ENCODE data around the gene CHIC1.
"Not testable (repeated sequence)": the region's sequence is repeated elsewhere in the genome, so short reads cannot be mapped to it uniquely, and the experiment has no call there.

CHIC1 gene

DNA sequence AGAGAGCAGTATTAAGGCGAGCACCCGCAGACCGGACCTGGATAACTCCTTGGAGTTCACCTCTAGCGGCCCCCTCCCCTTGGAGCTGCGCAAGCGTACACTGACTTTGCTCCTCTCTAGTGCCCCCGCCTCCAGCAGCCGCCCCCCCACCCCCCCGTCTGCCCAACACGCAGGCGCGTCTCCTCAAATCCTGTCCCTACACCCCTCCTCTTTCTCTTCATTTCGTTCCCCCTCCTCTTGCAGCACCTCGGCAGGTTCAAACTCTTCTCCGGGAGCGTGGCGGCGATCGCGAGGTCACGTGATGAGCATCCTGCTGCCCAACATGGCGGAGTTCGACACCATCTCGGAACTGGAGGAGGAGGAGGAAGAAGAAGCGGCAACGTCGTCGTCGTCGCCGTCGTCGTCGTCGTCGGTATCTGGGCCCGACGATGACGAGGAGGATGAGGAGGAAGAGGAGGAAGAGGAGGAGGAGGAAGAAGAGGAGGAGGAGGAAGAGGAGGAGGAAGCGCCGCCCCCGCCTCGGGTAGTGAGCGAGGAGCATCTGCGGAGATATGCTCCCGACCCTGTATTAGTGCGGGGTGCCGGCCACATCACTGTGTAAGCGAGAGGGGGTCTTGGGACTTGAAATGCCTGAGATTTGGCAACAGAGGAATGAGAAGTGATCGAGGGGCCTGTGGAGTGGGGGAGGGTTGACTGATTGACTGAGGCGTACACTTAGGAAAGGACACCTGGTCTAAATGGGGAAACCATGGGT, at the start of gene CHIC1:
TSS of gene CHIC1 (plus strand) at position 214 of the 754 bp plus-strand sequence. CDS start at position 302, 88 bp downstream.
- DNase-seq: peak; percentile 76

DNA sequence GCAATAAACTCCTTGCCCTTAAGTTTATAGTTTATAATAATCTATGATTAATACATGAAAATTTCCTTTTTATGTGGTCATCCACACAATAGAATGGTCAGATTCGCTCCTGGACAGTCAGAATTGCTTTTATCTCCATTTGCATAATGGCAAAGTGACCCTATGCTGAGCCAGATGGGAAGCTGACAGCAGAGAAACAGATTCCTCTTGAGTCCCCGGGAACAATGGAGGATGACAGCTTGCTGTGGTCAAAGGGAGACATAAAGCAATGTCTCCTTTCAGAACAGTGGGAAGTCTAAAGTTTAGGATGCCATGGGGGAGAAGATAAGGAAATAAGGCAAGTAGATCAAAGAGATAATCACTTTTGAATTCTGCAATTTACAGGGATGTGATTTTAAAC, 40.2 kb upstream of the CHIC1 start:
- DNase-seq: not testable (repeated sequence)

DNA sequence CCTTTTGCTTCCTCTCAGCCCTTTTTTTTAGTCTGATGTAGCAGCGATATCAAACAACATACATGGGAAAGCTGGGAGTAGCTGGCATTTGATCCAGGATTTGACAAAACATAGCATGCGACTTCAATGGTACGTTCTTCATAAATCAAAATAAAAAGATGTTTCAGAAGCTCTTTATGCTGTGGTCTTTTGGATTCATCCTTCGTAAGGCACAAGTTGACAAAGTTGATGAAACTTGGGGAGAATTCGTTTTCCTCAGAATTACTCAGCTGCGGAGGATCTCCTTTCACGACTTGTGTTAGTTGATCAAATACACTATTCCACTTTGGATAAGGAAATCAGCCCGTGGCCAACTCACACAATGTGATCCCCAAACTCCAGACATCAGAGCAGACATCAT, 38.1 kb upstream of the CHIC1 start:
- no peak for DNase-seq

DNA sequence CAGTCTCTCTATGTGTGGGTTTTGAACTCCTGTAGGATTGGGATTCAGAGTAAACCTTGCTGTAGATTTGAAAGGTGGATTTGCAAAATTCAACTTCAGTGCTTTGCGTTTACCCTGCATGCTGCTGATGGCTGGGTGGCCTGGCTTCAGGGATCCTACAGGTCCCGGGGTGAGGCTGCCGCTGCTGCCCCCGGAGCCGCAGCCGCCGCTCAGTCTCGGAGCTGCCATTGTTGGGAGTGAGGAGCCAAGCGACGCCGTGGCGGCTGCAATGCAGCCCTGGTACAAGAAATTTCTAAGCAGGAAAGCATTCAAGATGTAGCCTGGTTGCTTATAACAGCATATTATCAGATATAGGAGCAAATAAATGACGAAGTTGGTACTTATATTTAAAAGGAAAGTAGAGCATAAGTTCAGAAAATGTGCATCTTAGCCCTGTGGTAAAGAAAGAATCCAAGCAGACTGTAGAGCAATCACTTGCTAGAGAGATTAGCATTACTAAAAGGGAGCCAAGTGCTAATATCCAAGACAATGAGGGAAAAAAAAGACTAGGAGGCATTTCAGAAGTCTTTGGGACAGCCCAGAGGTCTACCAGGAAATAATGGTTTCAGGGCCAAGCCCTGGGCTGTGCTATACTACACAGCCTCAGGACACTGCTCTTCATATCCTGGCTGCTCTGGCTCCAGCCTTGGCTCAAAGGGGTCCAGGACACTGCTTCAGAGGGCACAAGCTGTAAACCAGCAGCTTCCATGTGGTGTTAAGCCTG, 36.9 kb upstream of the CHIC1 start:
- no peak for DNase-seq

DNA sequence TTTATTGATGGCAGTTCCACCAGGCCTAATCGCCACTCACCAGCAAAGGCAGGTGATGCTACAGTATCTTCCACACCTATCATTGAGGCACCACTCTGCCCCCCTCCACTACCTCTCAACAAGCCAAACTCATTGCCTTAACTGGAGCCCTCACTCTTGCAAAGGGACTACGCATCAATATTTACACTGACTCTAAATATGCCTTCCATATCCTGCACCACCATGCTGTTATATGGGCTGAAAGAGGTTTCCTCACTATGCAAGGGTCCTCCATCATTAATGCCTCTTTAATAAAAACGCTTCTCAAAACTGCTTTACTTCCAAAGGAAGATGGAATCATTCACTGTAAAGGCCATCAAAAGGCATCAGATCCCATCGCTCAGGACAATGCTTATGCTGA, 31.3 kb upstream of the CHIC1 start:
- DNase-seq: not testable (repeated sequence)

DNA sequence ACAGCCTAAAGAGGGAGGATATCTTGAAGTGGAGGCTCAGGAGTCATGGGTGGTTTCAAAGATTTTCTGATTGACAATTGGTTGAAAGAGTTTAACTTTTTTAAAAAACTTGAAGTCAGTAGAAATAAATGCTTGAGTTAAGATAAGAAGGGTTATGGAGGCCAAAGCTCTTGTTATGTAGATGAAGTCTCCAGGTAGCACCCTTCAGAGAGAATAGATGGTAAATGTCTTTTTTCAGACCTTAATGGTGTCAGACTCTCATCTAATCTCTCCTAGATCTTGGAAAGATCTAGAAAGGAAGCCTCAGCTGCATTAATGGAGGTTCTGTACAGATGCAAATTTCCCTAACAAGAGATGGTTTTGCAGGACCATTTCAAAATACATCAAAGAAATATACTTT, 6.8 kb upstream of the CHIC1 start:
- DNase-seq: no peak

DNA sequence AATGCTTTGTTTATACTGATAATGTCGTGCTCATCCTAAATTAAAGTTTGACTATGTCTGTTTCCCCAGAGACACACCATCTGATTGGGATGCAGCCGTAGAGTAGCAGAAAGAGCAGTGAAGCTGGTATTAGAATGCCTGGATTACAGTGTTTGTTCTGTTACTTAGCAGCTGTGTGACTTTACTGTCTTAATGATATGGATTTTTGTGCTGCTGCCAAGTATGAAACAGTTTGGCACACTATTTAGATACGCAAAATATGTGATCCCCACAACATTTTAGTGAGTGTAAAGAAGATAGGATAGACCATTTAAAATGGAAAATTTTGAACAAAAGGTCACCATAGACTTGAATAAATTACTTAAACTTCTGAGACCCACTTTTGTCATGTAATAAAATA, 1.2 kb upstream of the CHIC1 start:
- DNase-seq: no peak

DNA sequence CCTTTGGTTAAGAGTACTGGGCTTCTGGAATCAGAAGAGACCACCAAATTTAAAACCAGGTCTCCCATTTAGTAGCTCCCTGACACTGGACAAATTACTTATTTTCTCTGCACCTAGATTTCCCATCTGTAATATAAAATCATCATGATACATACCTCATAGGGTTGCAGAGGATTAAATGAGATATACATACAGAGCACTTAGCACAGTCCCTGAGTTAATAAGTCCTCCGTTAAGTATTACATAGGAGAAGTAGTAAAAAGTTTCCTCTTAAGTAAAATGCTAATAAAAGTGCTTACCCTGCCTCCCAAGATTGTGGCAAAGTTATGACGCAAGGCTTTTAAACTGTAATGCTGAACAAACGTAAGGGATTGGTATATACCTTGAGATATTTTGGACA, 539 bp upstream of the CHIC1 start:
- no peak for DNase-seq

DNA sequence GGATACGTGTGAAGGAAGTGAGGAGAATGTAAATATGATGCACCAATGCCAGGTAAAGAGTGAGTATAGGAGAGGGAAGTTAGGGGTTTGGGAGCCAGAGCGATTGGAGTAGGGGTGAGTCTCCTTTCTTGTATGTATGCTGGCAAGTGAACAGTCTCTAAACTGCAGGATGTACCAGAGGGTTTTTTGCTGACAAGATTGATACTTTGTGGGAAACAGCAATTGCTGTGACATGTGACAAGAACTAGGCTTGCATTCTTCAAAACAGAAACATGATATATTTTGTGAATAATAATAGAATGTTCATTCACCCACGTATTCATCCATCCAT, 706 bp downstream of the CHIC1 start:
- DNase-seq: no peak

DNA sequence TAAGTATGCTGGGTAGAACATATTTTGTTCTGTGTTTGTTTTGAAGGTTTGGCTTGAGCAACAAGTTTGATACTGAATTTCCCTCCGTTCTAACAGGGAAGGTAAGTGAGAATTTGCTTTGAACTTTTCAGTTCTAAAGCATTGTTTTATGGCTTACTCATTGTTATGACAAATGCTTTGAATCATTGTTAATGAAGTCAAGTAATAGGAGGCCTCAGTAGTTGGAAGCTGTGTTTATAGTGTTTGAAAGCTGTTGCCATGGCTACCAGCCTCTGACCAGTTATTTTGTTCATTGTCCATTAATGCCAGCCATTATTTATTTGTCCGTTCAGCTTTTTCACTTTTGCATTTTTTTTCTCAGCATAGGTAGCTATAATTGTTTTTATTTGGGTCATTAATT, 14.4 kb downstream of the CHIC1 start:
- no peak for DNase-seq

DNA sequence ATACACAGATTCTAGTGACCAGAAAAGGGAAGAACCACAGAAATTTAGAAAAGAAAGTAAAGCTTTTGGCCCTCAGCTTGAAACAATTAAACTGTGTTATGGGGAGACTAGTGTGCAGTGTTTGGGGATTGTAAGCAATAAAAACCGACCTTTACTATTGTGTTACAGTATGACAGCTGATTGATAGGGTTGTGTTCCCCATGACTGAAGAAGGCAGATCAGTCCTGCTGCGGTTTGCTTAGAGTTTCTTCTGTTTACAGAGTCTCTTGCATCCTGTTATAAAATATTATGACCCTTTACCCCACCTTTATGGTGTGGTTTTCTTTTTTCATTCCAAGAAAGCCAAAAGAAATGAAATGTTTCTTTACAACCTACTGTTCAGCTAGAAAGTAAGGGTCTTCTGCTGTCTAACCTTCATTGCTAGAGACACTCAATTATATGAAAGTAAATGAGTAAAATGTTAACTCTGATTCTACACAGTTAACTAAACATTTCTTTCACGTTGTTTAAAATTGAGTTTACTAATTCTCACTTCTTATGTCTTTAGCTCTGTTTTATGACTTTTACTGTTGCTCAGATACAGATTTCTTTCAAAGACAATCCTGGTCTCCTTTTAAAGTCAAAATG, 18.1 kb downstream of the CHIC1 start:
- DNase-seq: no peak

DNA sequence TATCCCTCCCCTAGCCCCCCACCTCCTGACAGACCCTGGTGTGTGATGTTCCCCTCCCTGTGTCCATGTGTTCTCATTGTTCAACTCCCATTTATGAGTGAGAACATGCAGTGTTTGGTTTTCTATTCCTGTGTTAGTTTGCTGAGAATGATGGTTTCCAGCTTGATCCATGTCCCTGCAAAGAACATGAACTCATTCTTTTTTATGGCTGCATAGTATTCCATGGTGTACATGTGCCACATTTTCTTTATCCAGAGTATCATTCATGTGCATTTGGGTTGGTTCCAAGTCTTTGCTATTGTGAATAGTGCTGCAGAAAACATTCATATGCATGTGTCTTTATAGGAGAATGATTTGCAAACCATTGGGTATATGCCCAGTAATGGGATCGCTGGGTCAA, 34.8 kb downstream of the CHIC1 start:
- DNase-seq: not testable (repeated sequence)

DNA sequence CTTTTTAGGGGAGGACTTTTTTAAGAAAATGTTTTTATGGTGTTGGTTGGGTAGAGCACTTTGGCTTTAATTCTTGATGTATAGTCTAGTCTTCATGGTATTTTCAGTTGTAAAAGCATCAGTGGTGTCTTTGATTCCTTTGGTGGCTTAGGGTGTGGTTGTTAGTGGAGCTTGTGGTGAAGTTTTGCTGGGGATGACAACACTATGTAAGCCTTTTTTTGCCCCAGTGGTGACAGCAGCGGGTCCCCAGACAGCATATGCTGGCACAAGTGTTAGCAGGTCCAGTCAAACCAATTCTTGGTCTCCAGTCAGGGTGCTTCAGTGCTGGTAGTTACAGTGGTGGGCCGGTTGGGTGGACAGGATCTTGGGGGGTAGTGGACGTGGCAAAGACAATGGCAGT, 52.0 kb downstream of the CHIC1 start:
- DNase-seq: no peak

DNA sequence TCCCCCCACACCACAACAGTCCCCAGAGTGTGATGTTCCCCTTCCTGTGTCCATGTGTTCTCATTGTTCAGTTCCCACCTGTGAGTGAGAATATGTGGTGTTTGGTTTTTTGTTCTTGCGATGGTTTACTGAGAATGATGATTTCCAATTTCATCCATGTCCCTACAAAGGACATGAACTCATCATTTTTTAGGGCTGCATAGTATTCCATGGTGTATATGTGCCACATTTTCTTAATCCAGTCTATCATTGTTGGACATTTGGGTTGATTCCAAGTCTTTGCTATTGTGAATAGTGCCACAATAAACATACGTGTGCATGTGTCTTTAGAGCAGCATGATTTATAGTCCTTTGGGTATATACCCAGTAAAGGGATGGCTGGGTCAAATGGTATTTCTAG, 78.7 kb downstream of the CHIC1 start:
- DNase-seq: not testable (repeated sequence)

DNA sequence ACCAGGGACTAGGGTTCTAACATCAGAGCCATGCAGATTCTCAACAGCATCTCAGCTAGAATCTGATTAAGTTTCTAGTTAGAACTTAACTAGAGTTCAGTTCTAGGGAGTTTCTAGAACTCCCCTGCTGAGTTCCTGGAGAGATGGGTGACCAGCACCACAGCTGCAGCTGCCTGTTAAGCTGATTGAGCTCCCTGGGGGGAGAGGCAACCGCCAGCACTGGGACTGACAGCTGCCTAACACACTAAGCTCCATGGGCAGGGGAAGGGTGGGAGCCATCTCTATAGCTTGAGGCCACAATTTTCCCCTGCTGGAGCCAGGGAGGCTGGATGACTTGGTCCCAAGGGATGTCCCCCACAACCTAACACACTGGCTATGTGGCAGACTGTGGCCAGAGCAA, 84.2 kb downstream of the CHIC1 start:
- DNase-seq: no peak

DNA sequence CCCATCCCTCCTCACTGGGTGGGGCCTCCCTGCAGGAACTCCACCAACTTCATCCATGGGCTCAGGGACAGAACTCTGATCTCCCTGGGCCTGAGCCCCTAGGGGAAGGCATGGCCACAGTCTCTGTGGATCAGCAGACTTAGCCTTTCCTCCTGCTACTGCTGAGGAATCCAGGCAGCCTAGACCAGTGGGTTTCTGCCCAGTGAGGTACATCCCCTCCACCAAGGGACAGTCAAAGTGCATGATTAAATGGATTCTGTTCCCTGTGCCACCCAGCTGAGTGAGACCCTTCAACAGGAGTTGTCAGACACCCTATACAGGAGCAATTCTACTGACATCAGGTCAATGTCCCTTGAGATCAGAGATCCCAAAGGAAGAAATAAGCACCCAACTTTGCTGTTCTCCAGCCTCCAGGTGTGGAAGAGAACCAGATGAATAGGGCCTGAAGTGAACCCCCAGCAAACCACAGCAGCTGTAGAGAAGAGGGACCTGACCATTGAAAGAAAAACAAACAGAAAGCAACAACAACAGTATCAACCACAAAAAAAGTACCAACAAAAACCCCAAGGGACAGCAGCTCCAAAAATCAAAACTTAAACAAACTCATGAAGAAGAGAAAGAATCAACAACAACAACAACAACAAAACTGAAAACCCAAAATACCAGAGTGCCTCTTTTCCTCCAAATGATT, 84.8 kb downstream of the CHIC1 start:
- DNase-seq: no peak

DNA sequence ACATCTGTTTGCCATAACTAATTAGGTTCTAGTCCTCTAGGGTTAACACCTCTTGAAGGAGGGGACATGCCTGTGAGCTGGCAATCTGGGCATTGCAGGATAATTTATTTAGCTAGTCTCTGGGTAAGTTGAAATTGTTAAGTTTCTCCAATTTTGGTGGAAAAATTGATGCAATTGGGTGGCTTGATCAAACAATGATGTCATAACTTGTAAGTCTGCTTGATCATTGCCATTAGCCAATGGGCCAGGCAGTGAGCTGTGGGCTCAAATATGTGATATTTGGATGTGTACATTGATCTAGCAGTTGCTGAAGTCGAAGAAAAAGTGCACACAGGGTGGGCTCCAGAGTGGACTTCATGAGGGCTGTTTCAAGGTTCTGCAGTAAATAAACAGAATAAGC, 98.3 kb downstream of the CHIC1 start:
- DNase-seq: not testable (repeated sequence)

DNA sequence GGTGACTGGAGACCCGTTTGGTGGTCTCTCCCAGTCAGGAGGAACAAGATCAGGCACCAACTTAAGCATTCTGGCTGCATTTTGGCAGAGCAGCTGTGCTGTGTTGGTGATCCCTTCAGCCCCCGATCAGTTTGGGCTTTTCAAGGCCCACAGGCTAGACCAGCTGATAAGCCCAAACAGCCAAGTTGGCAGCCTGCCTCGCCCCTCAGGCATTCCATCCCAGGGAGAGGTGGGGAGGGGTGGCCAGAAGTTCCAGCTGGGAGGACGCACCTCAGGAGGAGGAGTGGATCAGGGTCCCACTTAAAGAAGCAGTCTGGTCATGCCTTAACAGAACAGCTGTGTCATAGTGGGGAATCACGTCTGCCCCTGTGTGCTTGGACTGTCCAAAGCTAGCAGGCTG, 105.8 kb downstream of the CHIC1 start:
- no peak for DNase-seq

DNA sequence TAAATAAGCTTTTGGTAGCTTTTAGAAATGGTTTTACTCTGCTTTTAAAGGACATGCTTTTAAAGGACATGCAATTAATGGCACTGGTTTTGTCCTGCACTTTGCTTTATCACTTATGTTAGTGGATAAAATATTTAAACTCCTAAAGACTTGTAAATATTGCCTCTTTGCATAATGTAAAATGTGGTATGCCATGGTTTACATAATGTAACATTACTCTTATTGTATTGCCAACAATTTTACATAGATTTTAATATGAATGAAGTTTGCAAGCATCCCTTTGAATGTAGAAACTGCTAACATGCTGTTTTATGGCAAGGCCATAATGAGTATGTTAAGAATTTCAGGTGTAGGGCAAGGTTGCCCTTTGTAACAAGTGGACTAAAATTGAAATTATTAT, 118.4 kb downstream of the CHIC1 start:
- no peak for DNase-seq

DNA sequence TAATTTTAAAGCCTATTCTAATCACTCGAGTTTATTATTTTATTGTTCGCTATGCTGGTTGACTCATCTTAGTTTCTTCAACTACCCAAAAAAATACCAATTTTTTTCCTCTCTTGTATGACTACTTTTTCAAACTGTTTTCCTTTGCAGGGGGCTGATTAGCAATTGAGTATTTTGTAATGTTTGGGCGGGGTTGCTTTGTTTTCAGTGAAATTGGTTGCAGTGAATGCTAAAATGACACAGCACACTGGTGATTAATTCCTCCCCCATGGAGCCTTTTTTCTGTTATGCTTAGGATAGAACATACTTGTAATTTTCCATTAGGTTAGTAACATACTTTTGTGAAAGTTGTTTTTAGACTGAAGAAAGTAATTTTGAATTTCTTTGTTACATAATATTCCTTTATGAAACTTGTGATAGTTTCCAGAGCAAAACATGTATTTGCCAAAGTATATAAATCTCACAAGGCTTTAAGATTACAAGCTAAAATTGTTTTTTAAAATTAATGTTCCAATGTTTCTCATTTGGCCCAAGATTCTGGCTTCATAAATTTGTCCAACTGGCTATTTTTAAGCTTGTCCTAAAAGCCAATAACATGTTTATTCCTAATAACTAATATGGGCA, 120.4 kb downstream of the CHIC1 start:
- no peak for DNase-seq

DNA sequence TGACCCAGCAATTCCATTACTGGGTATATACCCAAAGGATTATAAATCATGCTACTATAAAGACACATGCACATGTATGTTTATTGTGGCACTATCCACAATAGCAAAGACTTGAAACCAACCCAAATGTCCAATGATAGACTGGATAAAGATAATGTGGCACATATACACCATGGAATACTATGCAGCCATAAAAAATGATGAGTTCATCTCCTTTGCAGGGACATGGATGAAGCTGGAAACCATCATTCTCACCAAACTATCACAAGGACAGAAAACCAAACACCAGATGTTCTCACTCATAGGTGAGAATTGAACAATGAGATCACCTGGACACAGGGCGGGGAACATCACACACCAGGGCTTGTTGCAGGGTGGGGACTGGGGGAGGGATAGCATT, 144.0 kb downstream of the CHIC1 start:
- DNase-seq: not testable (repeated sequence)

DNA sequence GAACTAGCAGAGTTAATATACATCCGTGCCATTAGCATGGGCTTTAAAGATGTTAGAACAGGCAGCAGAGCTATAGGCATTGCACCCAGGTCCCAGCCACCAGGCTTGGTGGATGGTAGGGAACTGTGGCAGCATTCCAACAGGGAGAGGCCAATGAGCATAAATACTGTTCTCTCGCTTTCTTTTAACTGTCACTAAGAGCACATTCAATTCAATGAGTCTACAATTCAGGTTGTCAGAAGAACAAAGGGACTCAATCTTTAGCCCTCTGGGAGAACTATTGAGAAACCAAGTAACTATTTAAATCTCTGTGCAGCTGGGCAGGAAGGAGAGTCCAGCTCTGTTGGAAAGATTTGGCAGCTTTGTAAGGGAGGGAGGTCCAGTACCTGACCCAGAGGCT, 165.6 kb downstream of the CHIC1 start:
- DNase-seq: no peak
